SK-N-SH treated with all-trans-retinoic acid at 6 μM for 48 hours (cell line): Measurements from ENCODE around the gene SEC62.

ENCODE experiments used
- ATAC-seq: fragments of 200-7000 bp; cut with Tn5 transposase; 3 replicates; pipeline ENCODE4 v1.9.1; 2020; ENCODE audit warnings: mild to moderate bottlenecking, moderate library complexity
- ARNTL ChIP-seq: fragments of 450-650 bp; formaldehyde crosslinking; IDR thresholded peaks from 2 replicates; pipeline ENCODE4 v1.5.0; 2020; ENCODE audit warnings: low read depth, mild to moderate bottlenecking, moderate library complexity, borderline replicate concordance
- BACH2 ChIP-seq: fragments of 250-450 bp; sonication (Bioruptor Pico); IDR thresholded peaks from 2 replicates; pipeline ENCODE4 v1.9.0; 2021; ENCODE audit warnings: mild to moderate bottlenecking, borderline replicate concordance
- CSDC2 ChIP-seq: fragments of 250-450 bp; sonication (Bioruptor Pico); IDR thresholded peaks from 2 replicates; pipeline ENCODE4 v1.5.0; 2020; ENCODE audit warnings: mild to moderate bottlenecking, moderate library complexity
- CSRNP3 ChIP-seq: fragments of 250-450 bp; sonication (Bioruptor Pico); IDR thresholded peaks from 2 replicates; pipeline ENCODE4 v1.5.1; 2021; ENCODE audit warnings: mild to moderate bottlenecking, moderate library complexity
- ESRRG ChIP-seq: fragments of 250-450 bp; sonication (Bioruptor Pico); IDR thresholded peaks from 2 replicates; pipeline ENCODE4 v1.6.1; 2021; ENCODE audit warnings: mild to moderate bottlenecking
- GLIS3 ChIP-seq: fragments of 250-450 bp; sonication (Bioruptor Pico); IDR thresholded peaks from 2 replicates; pipeline ENCODE4 v1.5.0; 2020; ENCODE audit warnings: mild to moderate bottlenecking, moderate library complexity
- ISL1 ChIP-seq: fragments of 250-450 bp; sonication (Bioruptor Pico); IDR thresholded peaks from 2 replicates; pipeline ENCODE4 v2.1.2; 2022; ENCODE audit warnings: mild to moderate bottlenecking, moderate library complexity
- OSR1 ChIP-seq: fragments of 250-450 bp; sonication (Bioruptor Pico); IDR thresholded peaks from 2 replicates; pipeline ENCODE4 v1.8.0; 2022; ENCODE audit warnings: moderate library complexity, mild to moderate bottlenecking, inconsistent platforms
- PATZ1 ChIP-seq: fragments of 250-450 bp; sonication (Bioruptor Pico); IDR thresholded peaks from 2 replicates; pipeline ENCODE4 v1.8.0; 2020; ENCODE audit warnings: mild to moderate bottlenecking, moderate library complexity, borderline replicate concordance
- POU6F1 ChIP-seq: fragments of 250-450 bp; sonication (Bioruptor Pico); IDR thresholded peaks from 2 replicates; pipeline ENCODE4 v1.8.0; 2021; ENCODE audit warnings: low read depth, mild to moderate bottlenecking, moderate library complexity, borderline replicate concordance
- PPARA ChIP-seq: fragments of 250-450 bp; sonication (Bioruptor Pico); IDR thresholded peaks from 2 replicates; pipeline ENCODE4 v1.5.0; 2020; ENCODE audit warnings: mild to moderate bottlenecking, borderline replicate concordance
- RARB ChIP-seq: fragments of 250-450 bp; sonication (Bioruptor Pico); IDR thresholded peaks from 2 replicates; pipeline ENCODE4 v1.8.0; 2021; ENCODE audit warnings: mild to moderate bottlenecking, moderate library complexity
- SNAI2 ChIP-seq: fragments of 250-450 bp; sonication (Bioruptor Pico); IDR thresholded peaks from 2 replicates; pipeline ENCODE4 v1.5.0; 2020; ENCODE audit warnings: mild to moderate bottlenecking, moderate library complexity
- TCF4 ChIP-seq: fragments of 250-450 bp; sonication (Bioruptor Pico); IDR thresholded peaks from 2 replicates; pipeline ENCODE4 v1.8.0; 2021; ENCODE audit warnings: mild to moderate bottlenecking, moderate library complexity, borderline replicate concordance
- TOX ChIP-seq: fragments of 250-450 bp; sonication (Bioruptor Pico); IDR thresholded peaks from 2 replicates; pipeline ENCODE4 v1.8.0; 2021; ENCODE audit warnings: mild to moderate bottlenecking, moderate library complexity, borderline replicate concordance
- TSHZ2 ChIP-seq: fragments of 250-450 bp; sonication (Bioruptor Pico); IDR thresholded peaks from 2 replicates; pipeline ENCODE4 v1.5.0; 2020; ENCODE audit warnings: mild to moderate bottlenecking, moderate library complexity
- ZC3H10 ChIP-seq: fragments of 250-450 bp; sonication (Bioruptor Pico); IDR thresholded peaks from 2 replicates; pipeline ENCODE4 v1.5.1; 2021; ENCODE audit warnings: mild to moderate bottlenecking, moderate library complexity
- ZNF565 ChIP-seq: fragments of 450-650 bp; formaldehyde crosslinking; conservative IDR thresholded peaks from 2 replicates; pipeline ENCODE4 v1.5.0; 2020; ENCODE audit warnings: low read depth, mild to moderate bottlenecking, moderate library complexity
- ZNF70 ChIP-seq: fragments of 450-650 bp; formaldehyde crosslinking; IDR thresholded peaks from 2 replicates; pipeline ENCODE4 v1.5.0; 2020; ENCODE audit warnings: mild to moderate bottlenecking, moderate library complexity
- ZNF8 ChIP-seq: fragments of 450-650 bp; formaldehyde crosslinking; IDR thresholded peaks from 2 replicates; pipeline ENCODE4 v1.5.0; 2020; ENCODE audit warnings: mild to moderate bottlenecking, moderate library complexity

The SEC62 gene

GRCh38 chr3:170000051-170000450 lies 33.4 kb downstream of the SEC62 start:
- no peak for ATAC-seq
- no peak for TF ChIP-seq TOX (CRISPR knock-in tag)
- no peak for TF ChIP-seq OSR1
- no peak for TF ChIP-seq CSDC2
- TF ChIP-seq TSHZ2 (CRISPR knock-in tag), result no peak
- no peak for TF ChIP-seq CSRNP3 (CRISPR knock-in tag)
- no peak for TF ChIP-seq BACH2
- TF ChIP-seq ZC3H10 (CRISPR knock-in tag), result no peak
- TF ChIP-seq ZNF8 (CRISPR knock-in tag), result no peak
- TF ChIP-seq ISL1, result no peak
- TF ChIP-seq ARNTL (CRISPR knock-in tag), result no peak
- no peak for TF ChIP-seq PATZ1 (CRISPR knock-in tag)

- no peak for ATAC-seq
- no peak for TF ChIP-seq PATZ1 (CRISPR knock-in tag)
- TF ChIP-seq ESRRG, result no peak
- no peak for TF ChIP-seq GLIS3 (CRISPR knock-in tag)
- no peak for TF ChIP-seq POU6F1
- TF ChIP-seq ZNF70, result no peak
- no peak for TF ChIP-seq RARB (CRISPR knock-in tag)
- TF ChIP-seq ZNF8 (CRISPR knock-in tag), result no peak
- TF ChIP-seq TCF4 (CRISPR knock-in tag), result no peak
- TF ChIP-seq CSRNP3 (CRISPR knock-in tag), result no peak
- no peak for TF ChIP-seq ISL1
Observed at GRCh38 chr3:170002231-170002630, 35.6 kb downstream of the SEC62 start.

- ATAC-seq, result no peak
- TF ChIP-seq SNAI2 (CRISPR knock-in tag), result no peak
- TF ChIP-seq, all 23 proteins: peak for 0
Observed at GRCh38 chr3:170002879-170003278, 36.3 kb downstream of the SEC62 start.

GRCh38 chr3:170003881-170004356 lies 37.3 kb downstream of the SEC62 start:
- TF ChIP-seq TSHZ2 (CRISPR knock-in tag) (no peak), ESRRG (no peak), RARB (CRISPR knock-in tag) (no peak), BACH2 (no peak), ZC3H10 (CRISPR knock-in tag) (no peak), PPARA (CRISPR knock-in tag) (no peak), ZNF565 (CRISPR knock-in tag) (no peak)

More at GRCh38 chr3:170003881-170004356, 37.3 kb downstream of the SEC62 start:
- no peak for ATAC-seq
